ENCODE data around the gene ATP9A.
A peak's percentile ranks its signal among the peaks of the same experiment; 100 is the strongest.

The ATP9A gene

DNA sequence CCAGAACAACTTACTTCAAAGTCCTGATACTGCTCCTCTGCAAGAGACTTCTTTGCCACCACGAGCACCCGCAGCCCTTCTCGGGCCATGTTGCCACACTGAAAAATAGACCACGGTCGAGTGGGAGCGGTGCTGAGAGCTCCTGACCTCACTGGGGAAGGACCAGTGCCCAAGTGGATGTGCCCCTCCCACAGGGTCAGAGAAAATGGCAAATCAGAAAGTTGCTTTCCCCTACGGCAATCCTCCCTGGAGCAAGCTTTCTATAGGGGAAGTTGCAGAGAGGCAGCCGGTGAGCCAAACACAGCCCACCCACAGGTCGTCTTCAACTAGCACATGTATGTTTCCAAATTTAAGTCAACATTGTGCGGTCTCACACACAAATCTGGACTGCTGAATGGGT lies 140.6 kb downstream of the ATP9A start:
- no peak for DNase-seq (ENCODE audit: low spot score)

DNA sequence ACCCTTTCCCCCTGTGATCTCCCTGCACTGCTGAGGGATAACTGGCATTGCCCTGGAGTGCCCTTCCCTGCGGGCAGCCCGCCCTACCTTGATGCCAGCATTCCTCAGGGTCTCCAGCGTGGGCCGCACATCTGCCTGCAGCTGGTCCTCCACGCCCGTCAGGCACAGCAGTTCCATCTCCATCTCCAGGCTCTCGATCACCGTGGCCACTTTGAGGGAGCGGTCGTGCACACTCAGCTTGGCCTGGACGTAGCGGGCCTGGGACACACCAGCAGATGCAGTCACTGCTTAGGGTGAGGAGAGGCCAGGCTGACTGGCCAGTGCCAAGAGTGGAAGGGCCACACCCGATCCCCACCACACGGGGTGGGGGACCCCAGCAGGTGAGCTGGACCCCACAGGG lies 143.1 kb downstream of the ATP9A start:
- DNase-seq (ENCODE audit: low spot score), result no peak

DNA sequence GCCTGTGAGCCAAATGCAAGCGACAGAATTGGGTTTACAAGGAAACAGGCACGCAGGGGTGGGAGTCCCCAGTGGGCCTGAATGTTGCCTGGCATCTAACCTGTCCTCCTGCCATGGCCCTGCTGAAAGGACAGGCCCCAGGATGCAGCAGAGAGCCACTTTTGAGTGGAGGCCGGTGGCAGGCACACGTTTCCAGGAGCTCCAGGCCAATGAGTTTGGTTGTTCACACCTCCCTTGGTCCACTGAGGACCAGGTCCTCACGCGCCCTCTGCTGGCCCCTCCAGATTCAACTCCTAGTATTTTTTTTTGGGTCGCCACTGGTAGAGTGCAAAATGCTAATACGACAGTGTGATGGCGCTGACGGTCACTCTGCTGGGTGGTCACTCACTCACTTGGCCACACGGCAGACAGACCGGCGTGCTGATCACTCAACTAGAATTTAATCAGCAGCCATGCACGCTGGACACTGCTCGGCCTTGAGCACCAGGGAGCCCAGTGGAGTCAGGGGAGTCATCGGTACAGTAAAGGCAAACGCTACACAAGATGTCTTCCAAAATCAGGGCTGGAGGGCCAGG lies 143.9 kb downstream of the ATP9A start:
- peak; percentile 42 for DNase-seq (ENCODE audit: low spot score)

- DNase-seq (ENCODE audit: low spot score), result no peak
Measured at GRCh38 chr20:51623255-51623654, 144.9 kb downstream of the ATP9A start.

GRCh38 chr20:51622004-51622874 lies 146.0 kb downstream of the ATP9A start:
- DNase-seq (ENCODE audit: low spot score), result no peak

DNA sequence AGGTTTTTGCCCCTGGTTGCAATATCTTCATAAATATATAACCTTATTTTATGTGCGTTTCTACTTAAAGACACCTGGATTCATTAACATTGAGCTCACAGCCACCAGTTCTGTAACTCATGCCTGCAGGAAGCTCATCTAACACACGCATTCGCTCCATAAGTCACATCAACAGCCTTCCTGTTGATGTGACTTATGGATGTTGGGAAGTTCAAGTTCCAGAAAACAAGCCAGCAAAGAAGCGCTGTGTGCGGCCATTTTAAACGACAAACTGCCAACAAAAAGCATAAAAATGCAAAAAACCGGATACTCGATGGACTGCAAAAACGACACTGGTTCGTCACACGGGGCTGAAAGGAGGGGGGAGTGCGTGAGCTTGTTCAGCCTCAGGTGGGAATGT lies 147.8 kb downstream of the ATP9A start:
- DNase-seq (ENCODE audit: low spot score), result no peak

DNA sequence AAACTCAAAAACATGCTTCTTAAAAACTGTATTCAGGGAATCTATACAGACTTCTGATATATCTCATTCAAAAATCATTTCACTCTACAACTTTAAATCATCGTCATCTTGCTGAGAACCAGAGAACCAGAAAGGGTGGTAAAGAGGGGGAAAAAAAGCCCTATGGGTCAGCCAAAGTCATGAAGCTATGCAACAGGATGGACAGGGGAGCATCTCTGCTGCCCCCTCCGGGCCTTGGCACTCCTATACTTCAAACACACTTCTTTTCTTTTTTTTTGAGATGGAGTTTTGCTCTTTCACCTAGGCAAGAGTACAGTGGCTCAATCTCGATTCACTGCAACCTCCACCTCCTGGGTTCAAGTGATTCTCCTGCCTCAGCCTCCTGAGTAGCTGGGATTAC lies 152.1 kb downstream of the ATP9A start:
- DNase-seq (ENCODE audit: low spot score), result no peak

- DNase-seq (ENCODE audit: low spot score), result no peak
Measured at GRCh38 chr20:51614687-51615086, 153.5 kb downstream of the ATP9A start.

DNA sequence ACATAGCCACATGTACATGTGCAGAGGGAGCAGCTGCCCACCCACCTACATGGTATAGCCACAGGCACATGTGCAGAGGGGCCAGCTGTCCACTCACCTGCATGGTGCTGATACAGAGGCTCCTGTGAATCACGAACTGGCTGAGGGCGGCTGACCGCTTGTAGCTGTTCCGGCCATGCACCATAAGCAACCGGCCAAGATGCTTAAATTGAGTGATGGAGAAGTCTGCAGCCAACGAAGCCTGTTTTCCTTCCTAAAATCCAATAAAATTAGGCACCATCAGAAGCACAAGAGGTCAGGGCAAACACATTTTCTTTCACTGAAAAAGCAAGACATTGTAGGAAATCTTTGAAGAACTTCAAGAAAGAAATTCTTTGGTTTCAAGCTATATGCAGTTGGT lies 154.6 kb downstream of the ATP9A start:
- no peak for DNase-seq (ENCODE audit: low spot score)

GRCh38 chr20:51612896-51613295 lies 155.3 kb downstream of the ATP9A start:
- no peak for DNase-seq (ENCODE audit: low spot score)

GRCh38 chr20:51611625-51611890 lies 156.6 kb downstream of the ATP9A start:
- DNase-seq (ENCODE audit: low spot score), result no peak

- no peak for DNase-seq (ENCODE audit: low spot score)
Measured at GRCh38 chr20:51610761-51611624, 157.2 kb downstream of the ATP9A start.

GRCh38 chr20:51610111-51610510 lies 158.1 kb downstream of the ATP9A start:
- DNase-seq (ENCODE audit: low spot score), result no peak

GRCh38 chr20:51609251-51609650 lies 158.9 kb downstream of the ATP9A start:
- DNase-seq (ENCODE audit: low spot score), result no peak

DNA sequence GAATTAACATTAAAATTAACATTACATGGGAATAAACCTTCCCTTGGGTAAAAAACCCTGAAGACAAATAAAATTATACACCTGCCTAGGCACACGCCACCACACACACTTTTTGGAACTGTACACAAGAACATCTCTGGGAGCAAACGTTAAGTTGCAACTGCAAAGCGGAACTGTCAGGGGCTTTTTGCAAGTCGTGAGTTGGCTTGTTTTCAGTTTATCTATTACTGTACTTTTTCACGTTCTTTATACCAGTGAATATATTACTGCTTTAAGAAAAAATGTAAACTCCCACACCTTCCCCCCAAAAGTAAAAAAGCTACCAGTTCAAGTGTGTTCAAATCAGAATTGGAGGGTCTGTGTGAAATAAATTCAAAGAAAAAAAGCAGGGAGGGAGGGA lies 160.1 kb downstream of the ATP9A start:
- DNase-seq (ENCODE audit: low spot score), result no peak

- DNase-seq (ENCODE audit: low spot score), result no peak
Measured at GRCh38 chr20:51607170-51607569, 161.0 kb downstream of the ATP9A start.

- DNase-seq (ENCODE audit: low spot score), result no peak
Measured at GRCh38 chr20:51604851-51605250, 163.3 kb downstream of the ATP9A start.

GRCh38 chr20:51602131-51602530 lies 166.1 kb downstream of the ATP9A start:
- no peak for DNase-seq (ENCODE audit: low spot score)

- DNase-seq (ENCODE audit: low spot score), result no peak
Measured at GRCh38 chr20:51600950-51601349, 167.2 kb downstream of the ATP9A start.

DNA sequence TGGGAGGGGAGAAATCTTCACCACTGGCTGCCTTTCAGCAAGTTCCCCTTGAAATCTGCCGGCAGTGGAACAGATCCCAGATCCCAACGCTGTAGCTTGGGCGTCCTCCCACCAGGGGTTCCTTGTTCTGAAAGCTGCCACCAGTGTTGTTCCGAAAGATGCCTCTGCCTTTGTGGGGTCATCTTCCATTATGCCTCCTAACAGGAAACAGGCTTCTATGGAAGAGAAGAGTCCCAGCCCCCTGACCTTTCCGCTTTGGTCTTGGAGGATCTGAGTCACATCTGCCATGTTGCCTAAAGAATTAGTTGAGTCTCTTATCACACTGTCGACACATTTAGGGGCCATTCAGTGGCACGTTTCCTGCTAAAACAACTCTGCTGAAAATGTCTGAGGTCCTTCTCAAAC lies 168.2 kb downstream of the ATP9A start:
- no peak for DNase-seq (ENCODE audit: low spot score)

- no peak for DNase-seq (ENCODE audit: low spot score)
Measured at GRCh38 chr20:51598556-51598955, 169.6 kb downstream of the ATP9A start.

GRCh38 chr20:51597389-51598231 lies 170.6 kb downstream of the ATP9A start:
- no peak for DNase-seq (ENCODE audit: low spot score)

Data from LoVo (cell line).